Measurements from ENCODE around the gene DNHD1.

The DNHD1 gene

DNA sequence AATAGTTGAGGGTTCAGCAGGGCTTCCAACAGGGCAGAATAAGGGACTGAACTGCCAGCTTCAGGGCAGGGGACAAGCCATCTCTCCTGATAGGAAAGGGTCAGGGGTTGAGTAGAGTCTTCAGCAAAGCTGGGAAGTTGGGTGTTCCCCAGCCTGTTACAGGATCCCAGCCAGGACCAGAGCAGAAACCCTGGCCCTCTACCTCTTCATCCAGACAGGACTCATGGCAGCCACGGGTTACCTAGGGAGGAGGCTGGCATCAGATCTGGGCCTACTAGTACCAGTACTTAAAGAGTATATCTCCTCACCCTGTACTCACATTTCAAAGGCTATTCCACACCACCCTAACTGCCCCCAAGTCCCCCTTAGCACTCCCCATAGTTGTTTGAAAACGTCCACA is 117.4 kb downstream of the DNHD1 start:
- DNase-seq, result no peak

DNA sequence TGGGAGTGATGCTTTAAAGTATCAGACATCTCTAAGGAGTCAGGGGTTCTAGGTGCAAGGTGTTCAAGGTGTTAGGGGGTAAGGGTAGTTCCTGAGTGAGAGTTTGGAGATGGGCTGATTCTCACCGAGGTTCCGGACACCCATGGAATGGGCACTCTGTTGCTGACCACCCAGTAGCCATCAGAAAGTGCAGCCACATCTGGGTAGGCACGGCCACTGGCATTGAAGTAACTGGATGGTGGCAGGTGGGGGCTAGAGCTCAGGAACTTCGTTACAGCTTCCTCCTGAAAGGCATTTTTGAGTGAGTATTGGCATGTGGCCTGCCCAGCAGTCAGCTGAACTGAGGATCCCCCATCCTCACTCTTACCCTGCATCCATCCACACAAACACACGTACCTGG is 118.0 kb downstream of the DNHD1 start:
- DNase-seq, result no peak

DNA sequence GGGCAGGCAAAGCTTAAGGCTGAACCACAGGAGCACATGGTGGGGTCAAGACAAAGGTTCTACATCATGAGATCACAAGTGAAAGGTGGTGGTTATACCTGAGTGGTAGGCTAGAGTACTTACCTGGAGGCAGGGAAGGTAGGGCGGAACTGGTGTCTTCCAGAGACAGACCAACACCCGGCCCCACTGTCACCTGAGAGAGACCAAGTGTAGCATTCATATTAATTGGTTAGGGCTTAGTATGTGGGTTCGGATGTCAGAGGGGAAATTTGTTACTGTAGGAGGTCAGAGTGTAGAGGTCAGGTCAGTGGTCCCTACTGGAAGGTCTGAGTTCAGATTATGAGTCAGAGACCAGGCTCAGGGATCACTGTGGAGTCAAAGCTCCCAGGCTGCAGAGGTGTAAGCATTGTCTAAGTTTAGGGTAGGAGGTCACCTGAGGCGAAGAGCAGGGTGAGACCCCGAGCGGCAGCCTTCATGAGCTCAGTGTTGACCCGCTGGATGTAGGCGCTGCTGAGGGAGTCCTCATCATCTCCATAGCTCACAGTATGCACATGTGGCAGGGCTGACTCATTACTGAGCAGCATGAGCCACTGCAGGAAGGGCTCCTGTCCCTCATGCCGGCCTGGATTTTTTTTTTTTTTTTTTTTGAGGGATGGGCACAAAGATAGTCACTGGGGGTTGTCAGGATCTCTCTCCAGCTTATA is 119.0 kb downstream of the DNHD1 start:
- no peak for DNase-seq

DNA sequence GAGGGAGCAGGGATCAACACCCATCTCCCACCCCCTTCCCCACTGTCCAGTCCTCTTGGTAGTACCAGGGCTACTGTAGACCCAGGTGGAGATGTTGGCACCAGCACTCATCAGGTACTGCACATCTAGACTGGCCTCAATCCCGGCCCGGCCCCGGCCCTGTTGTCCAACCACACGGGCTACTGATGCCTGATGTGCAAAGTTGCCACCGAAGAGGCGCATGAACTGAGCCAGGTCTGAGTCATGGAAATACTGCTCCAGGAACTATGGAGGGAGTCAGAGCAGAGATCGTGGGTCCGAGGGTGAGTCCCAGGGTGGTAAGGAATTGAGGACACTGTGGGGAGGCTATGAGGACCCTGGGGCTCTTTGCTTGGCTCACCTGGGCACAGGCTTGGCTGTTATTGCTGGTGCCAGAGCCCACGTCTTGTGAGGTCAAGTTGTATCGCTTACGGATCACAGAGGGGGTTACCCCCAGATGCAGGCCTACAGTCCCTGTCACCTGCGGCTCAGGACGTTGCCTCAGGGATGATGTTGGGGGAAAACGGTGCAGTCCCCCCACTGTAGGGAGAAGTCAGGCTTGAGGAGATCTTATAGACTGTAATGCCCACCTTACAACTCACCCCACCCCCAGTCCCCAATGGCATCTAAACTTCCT is 119.6 kb downstream of the DNHD1 start:
- no peak for DNase-seq

DNA sequence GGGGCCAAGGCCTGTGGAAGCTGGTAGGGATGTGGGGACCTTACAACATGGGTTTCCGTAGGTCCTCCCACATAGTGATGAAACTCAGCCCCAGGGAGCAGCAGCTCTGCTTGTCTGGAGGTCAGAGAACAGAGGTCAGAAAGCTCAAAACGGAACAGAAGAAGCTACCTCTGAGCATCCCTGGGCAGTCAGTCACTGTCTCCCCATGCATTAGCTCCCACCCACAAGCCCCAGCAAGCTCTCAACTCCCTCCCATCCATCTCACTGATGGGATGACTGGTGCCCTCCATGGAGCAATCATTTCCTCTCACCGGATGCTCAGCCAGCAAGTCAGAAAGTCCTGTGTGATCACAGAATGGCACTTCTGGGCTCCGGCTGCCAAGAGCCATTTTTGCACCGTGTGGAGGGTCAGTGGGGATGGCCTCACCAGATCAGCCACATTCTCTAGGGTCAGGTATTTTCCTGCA is 120.3 kb downstream of the DNHD1 start:
- peak; percentile 50 to 63 for DNase-seq

DNA sequence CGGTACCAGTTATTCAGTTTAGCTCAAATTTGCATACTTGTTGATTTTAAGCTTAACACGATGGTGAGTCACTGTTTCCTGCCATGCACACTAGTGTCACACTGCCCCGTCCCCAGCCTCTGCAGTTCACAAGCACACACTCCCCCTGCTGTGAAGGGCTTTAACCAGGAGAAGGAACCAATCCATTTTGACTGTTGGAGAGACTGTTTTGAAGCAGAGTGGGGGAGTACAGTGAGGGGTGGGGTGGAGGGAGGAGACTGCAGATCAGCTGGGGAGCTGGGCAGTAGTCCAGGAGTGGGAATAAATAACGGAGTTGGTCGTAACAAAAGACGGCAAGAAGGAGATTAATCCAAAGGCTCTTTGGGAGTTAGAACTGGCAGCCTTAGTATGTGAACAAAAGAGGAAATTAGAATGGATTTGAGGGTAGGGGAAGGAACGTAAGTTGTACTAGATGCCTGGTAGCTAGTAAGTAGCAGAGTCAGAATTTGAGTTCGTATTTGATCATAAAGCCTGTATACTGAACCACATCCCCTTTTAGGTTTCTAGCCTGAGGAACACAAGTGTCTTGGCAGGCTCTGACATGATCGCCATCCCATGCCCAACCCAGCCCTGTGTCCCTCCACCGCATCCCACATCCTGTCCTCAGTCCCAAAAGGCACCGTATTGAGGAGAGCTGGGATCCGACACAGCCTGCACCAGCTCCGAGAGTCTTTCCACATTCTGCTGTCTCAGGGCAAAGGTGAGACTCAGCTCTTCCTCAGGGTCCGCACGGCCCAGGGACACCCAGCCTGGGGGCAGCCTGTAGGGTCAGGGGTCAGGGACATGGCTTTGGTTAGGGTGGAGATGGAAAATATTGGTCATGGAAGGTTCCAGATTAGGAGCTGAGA is 121.3 kb downstream of the DNHD1 start:
- DNase-seq, result peak; percentile 83 to 89

- DNase-seq, result peak; percentile 85 to 90
Observed at GRCh38 chr11:6619004-6619745, 122.1 kb downstream of the DNHD1 start, which contains the start of gene TPP1. TPP1 (minus strand) TSS chr11:6619422; CDS start chr11:6619400, 22 bp downstream.

GRCh38 chr11:6620636-6621035 is 123.6 kb downstream of the DNHD1 start:
- peak; percentile 9 to 31 for DNase-seq

Measured in AML-193 (cell line).